Stimulated activated CD8-positive, alpha-beta memory T cell treated with anti-CD3 and anti-CD28 coated beads, Interleukin-15, amount 100 ng/mL, for 24 hours (primary cell): ENCODE data around the gene FBLIM1.
"Not testable (repeated sequence)": the region's sequence is repeated elsewhere in the genome, so short reads cannot be mapped to it uniquely, and the experiment has no call there.

ENCODE experiments used
- DNase-seq: peaks from one replicate; pipeline ENCODE4 v3.0.0-alpha.2; 2020; ENCODE audit warnings: low read depth

FBLIM1 gene

GRCh38 chr1:15768388-15768787 lies 9.8 kb downstream of the FBLIM1 start:
- no peak for DNase-seq

GRCh38 chr1:15770313-15770962 lies 11.8 kb downstream of the FBLIM1 start:
- DNase-seq, result no peak

- no peak for DNase-seq
These were observed 13.4 kb downstream of the FBLIM1 start for GRCh38 chr1:15771836-15772515.

GRCh38 chr1:15775706-15776105 lies 17.1 kb downstream of the FBLIM1 start:
- DNase-seq, result no peak

GRCh38 chr1:15777909-15778707 lies 19.5 kb downstream of the FBLIM1 start:
- no peak for DNase-seq

GRCh38 chr1:15785683-15786082 lies 27.1 kb downstream of the FBLIM1 start:
- no peak for DNase-seq

- no peak for DNase-seq
These were observed 28.0 kb downstream of the FBLIM1 start for GRCh38 chr1:15786581-15786980.

- no peak for DNase-seq
These were observed 30.2 kb downstream of the FBLIM1 start for GRCh38 chr1:15788624-15789301.

GRCh38 chr1:15796086-15796462 lies 37.5 kb downstream of the FBLIM1 start:
- DNase-seq, result no peak

- DNase-seq, result no peak
These were observed 39.2 kb downstream of the FBLIM1 start for GRCh38 chr1:15797614-15798390.

GRCh38 chr1:15799004-15799867 lies 40.6 kb downstream of the FBLIM1 start:
- no peak for DNase-seq

GRCh38 chr1:15799928-15800835 lies 41.6 kb downstream of the FBLIM1 start:
- DNase-seq, result no peak

- no peak for DNase-seq
These were observed 43.8 kb downstream of the FBLIM1 start for GRCh38 chr1:15802234-15802965.

- DNase-seq, result no peak
These were observed 44.8 kb downstream of the FBLIM1 start for GRCh38 chr1:15803380-15803779.

GRCh38 chr1:15804060-15804459 lies 45.5 kb downstream of the FBLIM1 start:
- DNase-seq, result no peak

GRCh38 chr1:15807121-15807520 lies 48.5 kb downstream of the FBLIM1 start:
- no peak for DNase-seq

- not testable (repeated sequence) for DNase-seq
These were observed 49.0 kb downstream of the FBLIM1 start, which contains the start of gene UQCRHL for GRCh38 chr1:15807549-15807948. TSS of gene UQCRHL (minus strand) at chr1:15807649. CDS start at chr1:15807649, 0 bp downstream.

GRCh38 chr1:15808955-15809354 lies 50.4 kb downstream of the FBLIM1 start:
- no peak for DNase-seq

GRCh38 chr1:15810073-15810472 lies 51.5 kb downstream of the FBLIM1 start:
- DNase-seq, result no peak
